Psoas muscle (tissue), 8 donors: ENCODE data around the gene ADAM15. TPM values are rescaled to one million over a fixed set of nuclear protein-coding genes. Genes with fewer than 3 reads are reported as not detected.
A peak's percentile ranks its signal among the peaks of the same experiment; 100 is the strongest.

Source experiments
- ATAC-seq, 4 donors: fragments of 200-7000 bp; cut with Tn5 transposase; one replicate each; pipeline ENCODE4 v1.9.1; 2020; ENCODE audit warnings: moderate library complexity in 3 of 4, mild to moderate bottlenecking in 2 of 4
- DNase-seq, 2 donors: peaks; one replicate each; pipeline ENCODE4 v3.0.0-alpha.2; 2020
- H3K27ac ChIP-seq: fragments of 200-600 bp; one replicate; pipeline ENCODE4 v1.8.0; 2022
- H3K27me3 ChIP-seq, 3 donors: fragments of 200-600 bp in 1 of 3; one replicate each; pipeline versions ENCODE4 v1.6.1 to v1.8.0; 2013 to 2022; ENCODE audit warnings: low read length in 2 of 3, mild to moderate bottlenecking in 2 of 3, moderate library complexity in 1 of 3; ENCODE audit not compliant: insufficient read depth in 3 of 3
- H3K36me3 ChIP-seq, 2 donors: fragments of 200-600 bp in 1 of 2; one replicate each; pipeline versions ENCODE4 v1.6.1 to v1.8.0; 2013 to 2022; ENCODE audit warnings: low read depth in 1 of 2, mild to moderate bottlenecking in 1 of 2, moderate library complexity in 1 of 2; ENCODE audit not compliant: insufficient read depth in 1 of 2
- H3K4me1 ChIP-seq: fragments of 200-600 bp; one replicate; pipeline ENCODE4 v1.8.0; 2022
- H3K4me3 ChIP-seq: fragments of 200-600 bp; one replicate; pipeline ENCODE4 v1.8.0; 2022; ENCODE audit warnings: mild to moderate bottlenecking
- H3K9me3 ChIP-seq: fragments of 200-600 bp; one replicate; pipeline ENCODE4 v1.8.0; 2022
- CTCF ChIP-seq: fragments of 200-600 bp; IDR thresholded peaks from one replicate; pipeline ENCODE4 v1.8.0; 2022; ENCODE audit warnings: antibody characterized with exemption
- WGBS, 3 donors: extraction: QIAGEN DNeasy Blood & Tissue Kit; methylation state at CpG; one replicate each; pipeline versions ENCODE4 v1.1.6 to v1.1.7; 2013; 5-methylcytosine and 5-hydroxymethylcytosine counted together
- intact Hi-C, 2 donors: fragments of 100-400 bp; cut with DNase I; formaldehyde crosslinking; loops; one replicate each; pipeline versions ENCODE4 v1.11.0 to v1.14.2; 2022
- polyA plus RNA-seq, 3 donors: library from polyadenylated mRNA; stranded (reverse); fragments of 200-250 nt; gene quantifications; one replicate each; pipeline ENCODE4 v1.2.3, GENCODE V29; 2013
- total RNA-seq, 4 donors: library from RNA; stranded (reverse); fragmentation: NEBNext Ultra II Directional in 2 of 4; extraction: Animal tissue kit (Norgen Biotek cat#: 25700) in 2 of 4; gene quantifications; one replicate each; pipeline versions ENCODE4 v1.2.1 to v1.2.4, GENCODE V29; 2021 to 2023
- donor health status: healthy with polysubstance abuse.
- donor health status: DM: no; HTN: no; CAD: no; lungs with moderate emphysema.
- donor health status: Bipolar disorder and iron deficiency.
- donor health status: healthy.
- donor health status: DM: yes; HTN: yes; CAD: no.
- donor health status: DM: no; HTN: no; CAD: no.
- donor health status: DM: no; HTN: no; CAD: no.
- donor health status: DM: yes; HTN: yes; CAD: no.

ADAM15 gene
- total and polyA plus RNA-seq, 7 donors, result 33.2 to 50.9 (median 45.4) TPM

GRCh38 chr1:155063550-155064110, 12.5 kb downstream of the ADAM15 start, which contains the start of gene EFNA4:
EFNA4 (plus strand) TSS chr1:155063740; CDS start chr1:155063824, 84 bp downstream.
- Histone ChIP-seq H3K27me3 (no peaks in the 10 kb centered on the region), H3K36me3 (peaks cover 0 to 24% of the 10 kb centered on the region in 2 donors), H3K4me3 (peak within 1 kb of the TSS; percentile 97), H3K27ac (peak within 1 kb of the TSS; percentile 65), H3K9me3 (no peaks in the 10 kb centered on the region), H3K4me1 (peaks cover 19% of the 10 kb centered on the region)
- WGBS, 3 donors, result 0% methylated on average over 27 to 56 of the region's 57 CpGs
- ATAC-seq, result peak; percentile 79 to 92 (median 85)
- peak; percentile 81 to 86 for DNase-seq
- intact Hi-C loops, result loop anchor here in 1 of 2 donors (5.0 to 10.0 kb wide), 2 partner anchors 111 to 399 kb away; no protein-coding TSS in a partner anchor
- TF ChIP-seq CTCF, result no peak

GRCh38 chr1:155064111-155064831, 13.2 kb downstream of the ADAM15 start:
- peak overlapping the region; percentile 97 for H3K4me3 ChIP-seq
- intact Hi-C loops, result loop anchor here in 1 of 2 donors (5.0 to 10.0 kb wide), 2 partner anchors 112 to 399 kb away; no protein-coding TSS in a partner anchor
- no peaks in the 10 kb centered on the region for H3K9me3 ChIP-seq
- H3K27ac ChIP-seq, result peak overlapping the region; percentile 65
- H3K27me3 ChIP-seq, result no peaks in the 10 kb centered on the region
- H3K36me3 ChIP-seq, result peaks cover 0 to 18% of the 10 kb centered on the region in 2 donors
- DNase-seq (no peak), ATAC-seq (peak; percentile 2 to 13 (median 4))
- TF ChIP-seq CTCF, result no peak
- 14 to 15% (median 14%) methylated on average over 14 of the region's 14 CpGs for WGBS, 3 donors
- peaks cover 19% of the 10 kb centered on the region for H3K4me1 ChIP-seq

- 76 to 81% (median 76%) methylated on average over 5 of the region's 5 CpGs for WGBS, 3 donors
- Histone ChIP-seq H3K4me1 (peaks cover 19% of the 10 kb centered on the region), H3K27me3 (no peaks in the 10 kb centered on the region), H3K27ac (no peak overlapping the region), H3K9me3 (no peaks in the 10 kb centered on the region), H3K36me3 (peaks cover 0 to 13% of the 10 kb centered on the region in 2 donors), H3K4me3 (no peak overlapping the region)
- intact Hi-C loops, result loop anchor here in 1 of 2 donors (5.0 to 10.0 kb wide), 2 partner anchors 113 to 400 kb away; no protein-coding TSS in a partner anchor
- DNase-seq (no peak), ATAC-seq (no peak)
- TF ChIP-seq CTCF, result no peak
These were observed 13.8 kb downstream of the ADAM15 start for GRCh38 chr1:155064832-155065429.

GRCh38 chr1:155066777-155067176, 15.7 kb downstream of the ADAM15 start:
- 88 to 90% (median 89%) methylated on average over 8 of the region's 8 CpGs for WGBS, 3 donors
- Histone ChIP-seq H3K36me3 (no peaks in the 10 kb centered on the region), H3K27ac (no peak overlapping the region), H3K4me1 (peaks cover 28% of the 10 kb centered on the region), H3K4me3 (no peak overlapping the region), H3K27me3 (no peaks in the 10 kb centered on the region), H3K9me3 (no peaks in the 10 kb centered on the region)
- intact Hi-C loops, result loop anchor here in 1 of 2 donors (10.0 kb wide), 1 partner anchor 402 kb away; no protein-coding TSS in a partner anchor
- ATAC-seq, result no peak
- no peak for DNase-seq
- TF ChIP-seq CTCF, result no peak
